Measurements from ENCODE around the gene NT5E.

GRCh38 chr6:85432554-85432953 lies 17.3 kb upstream of the NT5E start:
- TF ChIP-seq CTCF (IDR thresholded peaks at IDR 0.05) (no peak), POLR2AphosphoS5 (IDR thresholded peaks at IDR 0.05) (no peak), POLR2A (IDR thresholded peaks at IDR 0.05) (no peak)
